MM.1S (cell line): ENCODE measurements around the gene TSPOAP1.

Experiments used
- CTCF ChIP-seq: fragments of 300-600 bp; sonication (generic); IDR thresholded peaks from 2 replicates; pipeline ENCODE4 v1.5.1; 2016; ENCODE audit warnings: antibody characterized with exemption, low read length, mixed read lengths
- EZH2 ChIP-seq: fragments of 300-600 bp; sonication (generic); optimal IDR thresholded peaks from 2 replicates; pipeline ENCODE3; 2017; ENCODE audit warnings: low read depth, mild to moderate bottlenecking, antibody characterized with exemption, low read length, mixed read lengths
- EZH2phosphoT487 ChIP-seq: fragments of 300-600 bp; sonication (generic); IDR thresholded peaks from 2 replicates; pipeline ENCODE4 v1.6.1; 2018; ENCODE audit warnings: antibody characterized with exemption, low read length

GRCh38 chr17:58272367-58273280, 56.0 kb downstream of the TSPOAP1 start:
- no peak for TF ChIP-seq CTCF
- no peak for TF ChIP-seq EZH2
- no peak for TF ChIP-seq EZH2phosphoT487
